ENCODE results near the gene IRF4.

The IRF4 gene

GRCh38 chr6:455006-455585, 63.5 kb downstream of the IRF4 start:
- DNase-seq (ENCODE audit: low read depth), result no peak
- TF ChIP-seq, protein P1, sequence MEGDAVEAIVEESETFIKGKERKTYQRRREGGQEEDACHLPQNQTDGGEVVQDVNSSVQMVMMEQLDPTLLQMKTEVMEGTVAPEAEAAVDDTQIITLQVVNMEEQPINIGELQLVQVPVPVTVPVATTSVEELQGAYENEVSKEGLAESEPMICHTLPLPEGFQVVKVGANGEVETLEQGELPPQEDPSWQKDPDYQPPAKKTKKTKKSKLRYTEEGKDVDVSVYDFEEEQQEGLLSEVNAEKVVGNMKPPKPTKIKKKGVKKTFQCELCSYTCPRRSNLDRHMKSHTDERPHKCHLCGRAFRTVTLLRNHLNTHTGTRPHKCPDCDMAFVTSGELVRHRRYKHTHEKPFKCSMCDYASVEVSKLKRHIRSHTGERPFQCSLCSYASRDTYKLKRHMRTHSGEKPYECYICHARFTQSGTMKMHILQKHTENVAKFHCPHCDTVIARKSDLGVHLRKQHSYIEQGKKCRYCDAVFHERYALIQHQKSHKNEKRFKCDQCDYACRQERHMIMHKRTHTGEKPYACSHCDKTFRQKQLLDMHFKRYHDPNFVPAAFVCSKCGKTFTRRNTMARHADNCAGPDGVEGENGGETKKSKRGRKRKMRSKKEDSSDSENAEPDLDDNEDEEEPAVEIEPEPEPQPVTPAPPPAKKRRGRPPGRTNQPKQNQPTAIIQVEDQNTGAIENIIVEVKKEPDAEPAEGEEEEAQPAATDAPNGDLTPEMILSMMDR (conservative IDR thresholded peaks at IDR 0.05; ENCODE audit: low read depth, low read length), result no peak

GRCh38 chr6:455835-456234, 64.3 kb downstream of the IRF4 start:
- TF ChIP-seq, protein P1 (conservative IDR thresholded peaks at IDR 0.05; ENCODE audit: low read depth, low read length), result no peak
- no peak for DNase-seq (ENCODE audit: low read depth)
- H3K4me3 ChIP-seq (ENCODE audit: low read depth, low read length), result no peak overlapping the region

More at GRCh38 chr6:455006-455585, 63.5 kb downstream of the IRF4 start:
- H3K4me3 ChIP-seq (ENCODE audit: low read depth, low read length), result no peak overlapping the region

GRCh38 chr6:456358-456867, 64.9 kb downstream of the IRF4 start:
- TF ChIP-seq, protein P1 (conservative IDR thresholded peaks at IDR 0.05; ENCODE audit: low read depth, low read length), result no peak
- H3K4me3 ChIP-seq (ENCODE audit: low read depth, low read length), result no peak overlapping the region
- DNase-seq (ENCODE audit: low read depth), result no peak

GRCh38 chr6:456887-457286, 65.3 kb downstream of the IRF4 start:
- DNase-seq (ENCODE audit: low read depth), result no peak

More at GRCh38 chr6:456887-457286, 65.3 kb downstream of the IRF4 start:
- H3K4me3 ChIP-seq (ENCODE audit: low read depth, low read length), result no peak overlapping the region
- TF ChIP-seq, protein P1 (conservative IDR thresholded peaks at IDR 0.05; ENCODE audit: low read depth, low read length), result no peak
